HAP-1 (cell line): ENCODE data around the gene PCOLCE2.

Experiments used
- DNase-seq, 2 experiments: peaks; one replicate each; pipeline ENCODE4 v3.0.0-alpha.2; 2016 to 2020; ENCODE audit warnings: low spot score in 2 of 2
- H3K27me3 ChIP-seq: fragments of 250-450 bp; sonication (Bioruptor Pico); 2 replicates; pipeline ENCODE4 v1.5.1; 2020; ENCODE audit warnings: low read depth, mild to moderate bottlenecking, moderate library complexity
- H3K36me3 ChIP-seq: fragments of 250-450 bp; sonication (Bioruptor Pico); replicated peaks from 2 replicates; pipeline ENCODE4 v1.5.1; 2020; ENCODE audit warnings: mild to moderate bottlenecking
- H3K4me1 ChIP-seq: fragments of 250-450 bp; sonication (Bioruptor Pico); 2 replicates; pipeline ENCODE4 v1.5.1; 2020; ENCODE audit warnings: mild to moderate bottlenecking
- H3K4me3 ChIP-seq: fragments of 250-450 bp; sonication (Bioruptor Pico); 2 replicates; pipeline ENCODE4 v1.5.1; 2020; ENCODE audit warnings: mild to moderate bottlenecking, moderate library complexity
- H3K9me3 ChIP-seq: fragments of 250-450 bp; sonication (Bioruptor Pico); 2 replicates; pipeline ENCODE4 v1.5.1; 2020; ENCODE audit warnings: mild to moderate bottlenecking, moderate library complexity
- in situ Hi-C: fragments of 300-500 bp; cut with MboI; formaldehyde crosslinking; loops from 3 replicates; pipeline ENCODE4 v1.14.3; 2020; ENCODE audit warnings: low sequenced_read_pairs, inconsistent platforms, mixed read lengths

PCOLCE2 gene

DNA sequence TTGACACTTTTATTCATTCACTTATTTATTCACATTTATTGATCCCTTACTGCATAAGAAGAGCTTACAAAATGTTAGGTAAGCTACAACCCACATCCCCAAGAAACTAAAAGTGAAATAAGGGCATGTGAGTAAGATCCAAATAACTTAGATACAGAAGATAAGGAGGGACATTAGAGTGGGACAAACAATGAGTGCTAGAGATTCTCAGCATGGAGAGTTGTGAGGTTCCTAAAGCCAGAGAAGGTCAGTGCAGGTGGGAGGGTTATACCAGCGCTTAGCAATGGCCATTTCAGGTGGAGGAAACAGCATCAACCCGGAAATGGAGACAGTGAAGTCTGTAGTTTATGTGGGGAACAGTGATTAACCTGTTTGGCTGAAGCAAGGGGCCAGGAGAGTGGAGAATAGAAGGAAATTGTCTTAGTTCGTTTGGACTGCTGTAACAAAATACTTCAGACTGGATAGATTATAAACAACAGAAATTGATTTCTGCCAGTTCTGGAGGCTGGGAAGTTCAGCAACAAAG lies 25.5 kb upstream of the PCOLCE2 start:
- in situ Hi-C loops = no loop called here
- no peaks in the 10 kb centered on the region for H3K4me1 ChIP-seq
- no peak for DNase-seq
- no peaks in the 10 kb centered on the region for H3K36me3 ChIP-seq
- H3K27me3 ChIP-seq = no peaks in the 10 kb centered on the region
- H3K4me3 ChIP-seq = no peak overlapping the region
- no peaks in the 10 kb centered on the region for H3K9me3 ChIP-seq

- in situ Hi-C loops = no loop called here
- no peak for DNase-seq
- Histone ChIP-seq H3K36me3 (no peaks in the 10 kb centered on the region), H3K4me1 (no peaks in the 10 kb centered on the region), H3K4me3 (no peak overlapping the region), H3K27me3 (no peaks in the 10 kb centered on the region), H3K9me3 (no peaks in the 10 kb centered on the region)
Observed at GRCh38 chr3:142913432-142913831, 24.5 kb upstream of the PCOLCE2 start.

GRCh38 chr3:142912402-142913172 lies 23.7 kb upstream of the PCOLCE2 start:
- Histone ChIP-seq H3K9me3 (no peaks in the 10 kb centered on the region), H3K4me1 (no peaks in the 10 kb centered on the region)

GRCh38 chr3:142910280-142910679 lies 21.4 kb upstream of the PCOLCE2 start:
- no peak for DNase-seq
- in situ Hi-C loops = no loop called here
- no peaks in the 10 kb centered on the region for H3K9me3 ChIP-seq
- H3K4me1 ChIP-seq = no peaks in the 10 kb centered on the region
- H3K4me3 ChIP-seq = no peak overlapping the region
- H3K27me3 ChIP-seq = no peaks in the 10 kb centered on the region
- H3K36me3 ChIP-seq = no peaks in the 10 kb centered on the region

More at GRCh38 chr3:142912402-142913172, 23.7 kb upstream of the PCOLCE2 start:
- Histone ChIP-seq H3K36me3 (no peaks in the 10 kb centered on the region), H3K4me3 (no peak overlapping the region), H3K27me3 (no peaks in the 10 kb centered on the region)
- in situ Hi-C loops = no loop called here
- DNase-seq = no peak

DNA sequence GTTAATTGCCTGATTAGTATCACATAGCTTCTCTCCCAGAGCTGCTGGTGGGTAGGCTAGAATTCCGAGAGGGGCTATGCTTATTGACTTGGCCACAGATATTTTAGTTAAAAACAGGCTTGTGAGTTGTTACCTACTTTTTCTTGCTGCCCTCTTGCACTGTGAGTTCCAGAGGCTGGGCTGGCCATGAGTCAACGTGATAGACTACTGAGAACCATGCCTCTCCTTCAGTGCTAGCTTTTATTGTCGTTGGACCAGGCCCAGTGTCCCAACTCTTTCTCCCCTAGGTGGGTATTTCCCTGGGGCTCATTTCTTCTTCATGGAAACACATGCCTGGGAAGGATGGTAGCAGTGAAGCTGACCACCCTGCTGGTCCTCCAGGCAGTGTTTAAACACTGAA lies 20.4 kb upstream of the PCOLCE2 start:
- in situ Hi-C loops = no loop called here
- Histone ChIP-seq H3K9me3 (no peaks in the 10 kb centered on the region), H3K27me3 (no peaks in the 10 kb centered on the region), H3K36me3 (no peaks in the 10 kb centered on the region), H3K4me1 (no peaks in the 10 kb centered on the region), H3K4me3 (no peak overlapping the region)
- DNase-seq = no peak

DNA sequence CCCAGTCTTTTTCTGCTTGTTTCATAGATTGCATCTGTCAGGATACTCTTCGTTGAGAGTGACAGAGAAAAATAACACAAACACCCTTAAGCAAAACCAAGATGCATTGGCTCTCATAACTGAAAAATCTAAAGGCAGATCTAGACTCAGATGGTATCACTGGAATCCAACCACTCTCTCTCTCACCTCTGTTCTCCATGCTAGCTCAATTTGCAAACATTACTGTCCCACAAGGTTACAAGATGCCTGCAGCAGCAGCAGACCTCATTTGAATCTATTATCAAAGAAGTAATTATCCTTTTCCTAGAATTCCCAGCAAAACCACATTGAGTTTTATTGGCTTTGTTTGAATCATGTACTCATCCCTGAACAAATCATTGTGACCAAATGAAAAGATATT lies 19.1 kb upstream of the PCOLCE2 start:
- Histone ChIP-seq H3K9me3 (no peaks in the 10 kb centered on the region), H3K4me1 (no peaks in the 10 kb centered on the region), H3K27me3 (no peaks in the 10 kb centered on the region), H3K4me3 (no peak overlapping the region), H3K36me3 (no peaks in the 10 kb centered on the region)
- no peak for DNase-seq
- in situ Hi-C loops = no loop called here

- DNase-seq = no peak
- in situ Hi-C loops = no loop called here
- Histone ChIP-seq H3K9me3 (no peaks in the 10 kb centered on the region), H3K4me3 (no peak overlapping the region), H3K27me3 (no peaks in the 10 kb centered on the region), H3K36me3 (no peaks in the 10 kb centered on the region), H3K4me1 (no peaks in the 10 kb centered on the region)
Observed at GRCh38 chr3:142904639-142905436, 16.0 kb upstream of the PCOLCE2 start.

GRCh38 chr3:142902356-142902755 lies 13.5 kb upstream of the PCOLCE2 start:
- H3K4me3 ChIP-seq = no peak overlapping the region
- no peak for DNase-seq
- in situ Hi-C loops = no loop called here
- H3K9me3 ChIP-seq = no peaks in the 10 kb centered on the region
- no peaks in the 10 kb centered on the region for H3K27me3 ChIP-seq
- no peaks in the 10 kb centered on the region for H3K4me1 ChIP-seq
- no peaks in the 10 kb centered on the region for H3K36me3 ChIP-seq

GRCh38 chr3:142898346-142899213 lies 9.7 kb upstream of the PCOLCE2 start:
- H3K27me3 ChIP-seq = no peaks in the 10 kb centered on the region
- H3K4me3 ChIP-seq = no peak overlapping the region
- no peaks in the 10 kb centered on the region for H3K9me3 ChIP-seq
- in situ Hi-C loops = no loop called here
- no peaks in the 10 kb centered on the region for H3K4me1 ChIP-seq
- no peaks in the 10 kb centered on the region for H3K36me3 ChIP-seq
- no peak for DNase-seq

DNA sequence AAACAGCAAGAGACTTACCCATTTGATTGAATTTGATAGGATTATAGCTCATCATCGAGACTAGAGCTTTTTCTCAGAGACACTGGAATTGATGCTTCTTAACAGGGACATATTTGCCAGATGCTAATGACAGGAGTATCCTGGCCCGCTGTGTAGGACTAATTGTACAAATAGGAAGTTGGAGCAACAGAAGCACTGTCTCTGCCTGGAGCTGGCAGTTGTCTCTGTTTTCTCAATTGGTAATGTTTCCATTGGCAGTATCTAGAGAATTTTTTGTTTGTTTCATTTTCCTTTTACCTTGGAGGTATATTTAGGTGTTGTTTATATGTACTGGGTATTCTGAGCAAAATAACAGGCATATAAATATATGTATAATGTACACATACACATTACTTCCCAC lies 8.9 kb upstream of the PCOLCE2 start:
- Histone ChIP-seq H3K4me1 (no peaks in the 10 kb centered on the region), H3K36me3 (no peaks in the 10 kb centered on the region), H3K9me3 (no peaks in the 10 kb centered on the region), H3K4me3 (no peak overlapping the region), H3K27me3 (no peaks in the 10 kb centered on the region)
- no peak for DNase-seq
- in situ Hi-C loops = no loop called here

- H3K4me3 ChIP-seq = no peak overlapping the region
- H3K27me3 ChIP-seq = no peaks in the 10 kb centered on the region
- H3K4me1 ChIP-seq = no peaks in the 10 kb centered on the region
- no peaks in the 10 kb centered on the region for H3K36me3 ChIP-seq
- in situ Hi-C loops = no loop called here
- no peaks in the 10 kb centered on the region for H3K9me3 ChIP-seq
- DNase-seq = no peak
Observed at GRCh38 chr3:142896996-142897395, 8.1 kb upstream of the PCOLCE2 start.

DNA sequence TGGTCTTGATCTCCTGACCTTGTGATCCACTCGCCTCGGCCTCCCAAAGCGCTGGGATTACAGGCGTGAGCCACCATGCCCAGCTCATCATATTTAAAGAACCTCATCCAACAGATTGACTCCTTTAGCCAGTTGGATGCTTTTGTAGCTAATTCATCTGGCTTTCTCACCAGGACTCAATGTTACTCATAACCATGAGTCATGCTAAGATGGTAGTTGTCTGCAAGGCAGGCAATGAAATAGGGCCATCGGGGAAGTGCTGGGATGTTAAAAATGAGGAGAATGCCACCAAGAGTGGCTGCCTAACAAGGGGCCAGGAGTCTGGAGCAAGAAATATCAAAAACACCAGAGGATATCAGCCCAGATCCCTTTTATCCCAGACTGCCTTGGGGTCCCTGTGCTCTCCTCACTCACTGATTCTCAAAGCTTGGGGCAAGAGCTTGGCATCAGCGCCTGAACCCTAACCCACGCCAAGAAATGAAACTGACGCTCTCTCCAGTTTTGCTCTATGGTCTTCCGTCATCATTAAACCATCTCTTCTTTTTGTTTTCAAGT lies 7.4 kb upstream of the PCOLCE2 start:
- Histone ChIP-seq H3K27me3 (no peaks in the 10 kb centered on the region), H3K4me1 (no peaks in the 10 kb centered on the region), H3K36me3 (no peaks in the 10 kb centered on the region), H3K9me3 (no peaks in the 10 kb centered on the region), H3K4me3 (no peak overlapping the region)
- DNase-seq = no peak
- in situ Hi-C loops = no loop called here

DNA sequence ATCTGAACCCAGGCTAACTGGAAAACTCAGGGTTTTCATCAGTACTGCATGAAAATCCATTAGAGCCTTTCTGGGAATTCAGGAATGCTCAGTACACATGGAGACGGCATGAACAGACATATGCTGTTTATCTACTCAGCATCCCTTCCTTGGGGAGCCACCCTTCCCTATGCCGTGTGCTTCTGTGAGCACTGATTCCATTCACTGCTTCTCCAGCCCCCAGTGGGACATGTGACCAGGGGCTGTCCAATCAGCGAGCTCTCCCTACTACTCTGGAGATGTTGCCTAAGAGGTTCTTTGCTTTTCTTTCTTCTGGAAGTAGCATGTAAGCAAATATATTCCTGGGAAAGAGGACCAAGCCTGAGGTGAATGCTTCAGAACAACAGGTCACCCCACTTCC lies 5.6 kb upstream of the PCOLCE2 start:
- no peak for DNase-seq
- H3K9me3 ChIP-seq = no peaks in the 10 kb centered on the region
- 0 out of 2 replicates have a peak, but pooled peaks cover 3% of the 10 kb centered on the region for H3K4me1 ChIP-seq
- no peak overlapping the region for H3K4me3 ChIP-seq
- no peaks in the 10 kb centered on the region for H3K36me3 ChIP-seq
- H3K27me3 ChIP-seq = no peaks in the 10 kb centered on the region
- in situ Hi-C loops = no loop called here
